GM10847 (cell line): ENCODE results near the gene RFTN1.

Experiments
- POLR2A ChIP-seq: IDR thresholded peaks from 2 replicates; pipeline ENCODE4 v1.6.1; 2011; ENCODE audit not compliant: insufficient read length; ENCODE audit errors: extremely low read depth

Gene RFTN1

DNA sequence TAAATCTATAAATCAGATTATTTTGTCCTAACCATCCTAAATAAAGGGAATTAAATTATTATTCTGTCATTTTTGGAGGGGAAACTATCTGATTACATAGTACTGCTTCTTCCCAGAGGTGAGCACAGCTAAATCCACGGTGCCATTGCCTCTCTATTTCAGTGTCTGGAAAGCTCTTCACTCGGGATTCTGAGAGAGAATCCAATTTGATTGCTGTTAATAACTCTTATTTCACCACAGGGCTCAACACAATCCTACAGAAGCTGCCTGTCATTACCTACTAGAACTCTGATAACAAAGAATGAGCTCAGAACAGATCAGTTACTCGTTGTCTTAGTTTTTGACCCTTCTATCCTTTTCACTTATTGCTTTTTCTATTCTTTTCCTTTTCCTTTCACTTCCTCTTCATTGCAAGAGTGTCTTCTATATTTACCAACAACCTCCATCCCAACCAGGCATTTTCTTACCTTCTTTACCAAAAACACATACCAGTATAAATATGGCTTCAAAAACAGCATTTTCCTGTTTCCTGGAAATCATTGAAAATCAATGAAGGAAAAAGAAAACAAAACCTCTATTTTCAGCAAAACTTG lies 218.1 kb downstream of the RFTN1 start:
- no peak for TF ChIP-seq POLR2A

DNA sequence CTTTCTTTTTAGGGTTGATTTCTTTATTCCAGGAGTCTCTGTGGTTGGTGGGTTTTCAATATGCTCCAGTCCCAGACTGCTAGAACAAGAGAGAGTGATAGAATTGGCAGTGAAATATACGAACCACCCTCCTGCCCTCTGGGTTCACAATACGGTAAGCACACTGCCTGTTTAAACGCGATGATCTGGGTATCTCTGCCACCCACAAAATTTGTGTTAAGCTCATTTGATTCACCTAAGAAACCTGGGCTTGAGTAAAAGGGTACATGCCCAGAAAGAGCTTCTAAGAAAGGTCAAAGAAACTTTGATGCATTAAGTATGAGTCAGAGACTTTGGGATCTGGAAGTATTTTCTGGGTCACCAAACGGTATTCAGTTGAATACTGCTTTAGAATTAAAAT lies 218.7 kb downstream of the RFTN1 start:
- TF ChIP-seq POLR2A, result no peak

DNA sequence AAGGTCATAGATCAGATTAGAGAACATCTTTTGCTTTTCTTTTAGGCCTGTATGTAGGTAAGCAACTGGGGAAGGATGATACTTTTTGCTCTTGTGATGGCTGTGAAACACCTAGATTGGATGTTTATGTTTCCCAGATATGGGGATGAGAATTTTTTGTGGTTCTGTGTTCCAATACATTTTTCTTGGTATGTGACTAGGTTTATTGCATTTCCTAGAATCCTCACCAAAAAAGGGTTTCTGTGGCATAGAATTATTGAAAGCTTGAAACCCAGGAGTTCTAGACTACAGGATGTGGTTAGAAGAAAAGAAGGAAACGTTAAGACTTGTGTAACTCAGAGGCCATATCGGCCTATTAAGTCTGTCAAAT lies 222.7 kb downstream of the RFTN1 start:
- no peak for TF ChIP-seq POLR2A

GRCh38 chr3:16290007-16290826 lies 223.3 kb downstream of the RFTN1 start:
- no peak for TF ChIP-seq POLR2A

DNA sequence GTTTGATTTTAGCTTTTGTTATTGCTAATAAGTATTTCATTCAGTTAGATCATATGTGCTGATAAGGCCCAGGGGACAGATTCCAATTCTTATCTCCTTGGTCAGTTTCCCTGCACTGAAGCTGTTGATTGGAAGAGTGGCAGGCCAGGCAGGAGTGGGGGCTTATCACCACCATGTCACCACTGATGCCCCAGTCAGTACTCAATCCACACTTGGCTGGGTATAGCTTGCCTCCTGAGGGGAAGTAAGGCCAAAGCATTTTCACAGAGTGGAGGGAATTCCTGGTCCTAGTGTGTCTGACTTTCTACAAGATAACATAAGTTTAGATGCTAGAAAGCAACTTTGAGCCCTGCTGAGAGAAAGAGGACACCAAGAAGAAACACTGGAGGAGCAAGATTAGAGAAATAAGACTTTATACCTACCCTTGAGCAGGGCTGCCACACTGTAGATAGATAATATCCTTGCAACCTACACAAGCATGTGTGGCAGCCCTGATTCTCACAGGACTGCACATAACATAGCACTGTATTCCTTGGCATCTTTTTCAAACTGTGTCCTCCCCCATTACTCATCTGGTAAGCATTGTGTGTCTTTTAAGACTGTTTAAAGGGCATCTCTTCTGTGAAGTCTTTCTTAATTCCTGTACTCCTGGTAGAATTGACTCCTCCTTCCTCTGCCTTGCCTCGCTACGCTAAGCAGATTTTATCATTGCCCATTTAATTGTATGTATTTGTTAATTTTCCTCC lies 224.2 kb downstream of the RFTN1 start:
- TF ChIP-seq POLR2A, result no peak

- TF ChIP-seq POLR2A, result no peak
These were observed 224.8 kb downstream of the RFTN1 start for GRCh38 chr3:16288664-16289063.

GRCh38 chr3:16286751-16287543 lies 226.6 kb downstream of the RFTN1 start:
- no peak for TF ChIP-seq POLR2A

DNA sequence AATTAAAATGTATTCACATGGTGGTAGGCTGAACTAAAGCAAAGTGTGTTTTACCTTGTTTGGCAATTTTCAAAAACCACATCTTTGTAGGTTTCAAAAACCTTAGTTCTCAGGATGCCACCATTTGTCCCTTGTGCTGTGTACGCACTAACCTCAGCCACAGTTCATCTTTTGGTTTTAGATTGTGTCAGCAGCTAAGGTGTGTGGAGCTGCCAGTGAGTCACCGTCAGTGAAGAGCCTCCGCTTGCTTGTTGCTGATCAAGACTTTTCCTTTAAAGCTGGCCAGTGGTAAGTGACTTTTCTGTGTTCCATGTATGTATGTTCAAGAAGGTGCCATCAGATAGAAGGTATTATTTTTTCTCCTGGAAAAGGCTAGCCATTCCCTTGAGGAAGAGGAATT lies 227.3 kb downstream of the RFTN1 start:
- no peak for TF ChIP-seq POLR2A

DNA sequence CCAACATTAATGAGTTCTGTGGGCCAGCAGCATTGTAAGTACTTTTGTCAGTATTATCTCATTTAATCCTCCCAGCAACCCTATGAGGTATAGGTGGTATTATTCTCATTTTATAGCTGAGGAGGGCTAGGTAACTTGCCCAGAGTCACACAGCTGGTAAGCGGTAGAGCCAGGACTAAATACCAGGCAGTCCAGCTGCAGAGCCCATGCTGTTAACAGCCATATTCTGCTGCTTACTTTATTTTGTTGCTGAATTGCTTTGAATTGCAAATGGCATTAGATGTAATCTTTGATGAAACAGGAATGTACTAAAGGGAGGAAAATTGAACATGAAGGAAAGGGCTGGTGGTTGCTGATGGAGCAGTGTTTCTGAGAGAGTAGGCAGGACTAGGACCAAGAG lies 228.9 kb downstream of the RFTN1 start:
- TF ChIP-seq POLR2A, result no peak

GRCh38 chr3:16280671-16281070 lies 232.8 kb downstream of the RFTN1 start:
- TF ChIP-seq POLR2A, result no peak

- TF ChIP-seq POLR2A, result no peak
These were observed 234.3 kb downstream of the RFTN1 start for GRCh38 chr3:16279010-16279801.

GRCh38 chr3:16277471-16277870 lies 236.0 kb downstream of the RFTN1 start:
- TF ChIP-seq POLR2A, result no peak

- no peak for TF ChIP-seq POLR2A
These were observed 239.6 kb downstream of the RFTN1 start for GRCh38 chr3:16273867-16274266.

DNA sequence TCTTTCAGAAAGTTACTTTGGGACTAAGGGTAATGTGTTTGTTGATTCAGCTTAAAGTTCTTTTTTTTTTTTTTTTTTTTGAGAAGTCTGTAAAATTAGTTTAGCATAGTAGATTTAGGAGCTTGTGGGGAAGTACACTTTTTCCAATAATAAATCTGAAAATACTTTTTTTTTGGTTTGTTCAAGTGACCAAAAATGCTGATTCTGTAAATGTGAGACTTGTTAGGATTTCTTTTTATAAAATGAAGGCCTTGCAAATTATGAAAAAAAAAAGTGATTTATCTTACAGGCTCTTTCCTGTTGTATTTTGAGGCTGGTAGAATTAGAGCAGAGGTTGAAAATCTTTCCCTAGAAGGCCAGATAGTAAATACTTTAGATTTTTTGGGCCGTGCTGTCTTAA lies 240.9 kb downstream of the RFTN1 start:
- TF ChIP-seq POLR2A, result no peak

DNA sequence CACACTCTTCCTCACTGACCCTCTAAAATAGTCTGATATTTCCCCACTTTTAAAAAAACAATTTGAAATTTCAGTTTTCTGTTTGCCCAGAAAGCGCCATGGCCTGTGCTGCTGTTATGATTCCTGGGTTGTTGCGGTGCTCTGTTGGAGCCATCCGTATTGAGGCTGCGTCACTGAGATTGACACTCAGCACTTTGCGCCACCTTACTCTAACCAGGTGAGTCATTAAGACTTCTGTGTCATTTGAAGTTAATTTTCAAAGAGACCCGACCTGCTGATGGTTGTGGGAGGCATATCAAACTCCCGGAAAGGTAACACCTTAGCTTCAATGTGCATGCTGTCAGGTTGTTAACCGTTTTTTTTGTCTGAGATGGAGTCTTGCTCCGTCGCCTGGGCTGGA lies 242.6 kb downstream of the RFTN1 start:
- no peak for TF ChIP-seq POLR2A
